Ovary (tissue), 9 donors: ENCODE results near the gene RGN. TPM values are rescaled to one million over a fixed set of nuclear protein-coding genes. Genes with fewer than 3 reads are reported as not detected.
"Not testable (repeated sequence)": the region's sequence is repeated elsewhere in the genome, so short reads cannot be mapped to it uniquely, and the experiment has no call there.

ENCODE experiments used
- DNase-seq, 5 donors: peaks; one replicate each; pipeline ENCODE4 v3.0.0-alpha.2; 2019 to 2020
- H3K27ac ChIP-seq, 2 donors: fragments of 200-600 bp; one replicate each; pipeline versions ENCODE4 v1.5.1 to v1.8.0; 2019 to 2022
- H3K27me3 ChIP-seq: fragments of 200-600 bp; one replicate; pipeline ENCODE4 v1.8.0; 2022
- H3K36me3 ChIP-seq: fragments of 200-600 bp; sonication (generic); one replicate; pipeline ENCODE4 v1.5.1; 2019
- H3K4me1 ChIP-seq: one replicate; pipeline ENCODE4 v1.8.1; 2013; ENCODE audit warnings: mild to moderate bottlenecking, moderate library complexity; ENCODE audit not compliant: insufficient read depth
- H3K4me3 ChIP-seq: fragments of 200-600 bp; sonication (generic); one replicate; pipeline ENCODE4 v1.5.1; 2017
- H3K9me3 ChIP-seq, 2 donors: fragments of 200-600 bp in 1 of 2; sonication (generic) in 1 of 2; one replicate each; pipeline versions ENCODE4 v1.5.1 to v1.8.1; 2013 to 2019; ENCODE audit warnings: mild to moderate bottlenecking in 1 of 2, moderate library complexity in 1 of 2
- CTCF ChIP-seq, 3 donors: fragments of 450-650 bp in 2 of 3; fragments of 200-600 bp in 1 of 3; IDR thresholded peaks; one replicate each; pipeline versions ENCODE4 v1.5.1 to v1.8.0; 2016 to 2022; ENCODE audit warnings: antibody characterized with exemption in 3 of 3, mild to moderate bottlenecking in 1 of 3
- EP300 ChIP-seq: sonication (generic); formaldehyde crosslinking; IDR thresholded peaks from one replicate; pipeline ENCODE4 v1.6.1; 2017; ENCODE audit warnings: antibody characterized with exemption
- POLR2A ChIP-seq: fragments of 450-650 bp; IDR thresholded peaks from one replicate; pipeline ENCODE4 v1.6.1; 2017; ENCODE audit warnings: antibody characterized with exemption, mild to moderate bottlenecking, moderate library complexity
- WGBS, 3 donors: extraction: QIAGEN DNeasy Blood & Tissue Kit in 1 of 3; methylation state at CpG; one replicate each; pipeline versions ENCODE4 v1.1.5 to v1.1.7; 2013 to 2017; 5-methylcytosine and 5-hydroxymethylcytosine counted together
- intact Hi-C, 4 donors: fragments of 100-400 bp; cut with DNase I; formaldehyde crosslinking; loops; one replicate each; pipeline versions ENCODE4 v1.11.0 to v1.15.1; 2022 to 2023
- polyA plus RNA-seq, 2 donors: library from polyadenylated mRNA; stranded (reverse); fragments of 200-250 nt in 1 of 2; fragments of 350-450 nt in 1 of 2; fragmentation: Illumina TruSeq in 1 of 2; extraction: RNeasy Lipid Tissue Mini Kit (QIAGEN cat#74804) in 1 of 2; gene quantifications; one replicate each; pipeline ENCODE4 v1.2.3, GENCODE V29; 2013 to 2014
- total RNA-seq, 7 donors: library from RNA; depleted of rRNA in 2 of 7; stranded (reverse); fragments of >200 nt in 2 of 7; fragmentation: NEBNext Ultra II Directional in 3 of 7; extraction: Animal tissue kit (Norgen Biotek cat#: 25700) in 3 of 7; gene quantifications; one replicate each; pipeline versions ENCODE4 v1.1.0 to v1.2.4, GENCODE V29; 2016 to 2023
- donor health status: DM: no; HTN: no; CAD: no; lungs with moderate emphysema.
- donor health status: DM: no; HTN: no; CAD: no.
- donor health status: Bipolar disorder and iron deficiency.
- donor health status: DM: yes; HTN: yes; CAD: no.
- donor health status: DM: no; HTN: no; CAD: no.
- donor health status: DM: yes; HTN: yes; CAD: no.

Gene RGN
- total and polyA plus RNA-seq, 9 donors: 6.8 to 49.4 (median 16.5) TPM

DNA sequence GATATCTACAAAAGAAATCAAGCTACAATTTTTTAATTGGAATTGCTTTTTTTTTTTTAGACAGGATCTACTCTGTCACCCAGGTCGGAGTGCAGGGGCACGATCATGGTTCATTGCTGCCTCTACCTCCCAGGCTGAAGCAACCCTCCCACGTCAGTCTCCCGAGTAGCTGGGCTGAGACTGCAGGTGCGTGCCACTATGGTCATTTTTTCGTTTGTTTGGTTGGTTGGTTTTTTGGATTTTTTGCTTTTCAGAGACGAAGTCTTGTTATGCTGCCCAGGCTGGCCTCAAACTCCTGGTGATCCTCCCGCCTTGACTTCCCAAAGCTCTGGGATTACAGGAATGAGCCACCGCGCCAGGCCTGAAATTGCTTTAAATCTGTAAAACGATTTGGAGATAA, 15.6 kb downstream of the RGN start:
- Histone ChIP-seq H3K27me3 (no peaks in the 10 kb centered on the region), H3K27ac (no peak overlapping the region), H3K36me3 (no peaks in the 10 kb centered on the region), H3K9me3 (no peaks in the 10 kb centered on the region), H3K4me1 (no peaks in the 10 kb centered on the region), H3K4me3 (no peak overlapping the region)
- 74 to 80% (median 79%) methylated on average over 11 of the region's 11 CpGs for WGBS, 3 donors
- intact Hi-C loops: loop anchor here in 1 of 4 donors (5.0 kb wide), 1 partner anchor 192 kb away; no protein-coding TSS in a partner anchor
- DNase-seq: no peak
- TF ChIP-seq EP300: no peak
- TF ChIP-seq POLR2A: no peak
- TF ChIP-seq CTCF (IDR thresholded peaks at IDR 0.05): no peak

GRCh38 chrX:47097018-47097417, 18.8 kb downstream of the RGN start:
- Histone ChIP-seq H3K4me3 (no peak overlapping the region), H3K9me3 (no peaks in the 10 kb centered on the region), H3K27me3 (no peaks in the 10 kb centered on the region), H3K36me3 (no peaks in the 10 kb centered on the region), H3K27ac (no peak overlapping the region), H3K4me1 (no peaks in the 10 kb centered on the region)
- TF ChIP-seq EP300: no peak
- TF ChIP-seq CTCF (IDR thresholded peaks at IDR 0.05): no peak
- TF ChIP-seq POLR2A: no peak
- intact Hi-C loops: no loop called here
- 71 to 80% (median 73%) methylated on average over 4 of the region's 4 CpGs for WGBS, 3 donors
- no peak for DNase-seq

DNA sequence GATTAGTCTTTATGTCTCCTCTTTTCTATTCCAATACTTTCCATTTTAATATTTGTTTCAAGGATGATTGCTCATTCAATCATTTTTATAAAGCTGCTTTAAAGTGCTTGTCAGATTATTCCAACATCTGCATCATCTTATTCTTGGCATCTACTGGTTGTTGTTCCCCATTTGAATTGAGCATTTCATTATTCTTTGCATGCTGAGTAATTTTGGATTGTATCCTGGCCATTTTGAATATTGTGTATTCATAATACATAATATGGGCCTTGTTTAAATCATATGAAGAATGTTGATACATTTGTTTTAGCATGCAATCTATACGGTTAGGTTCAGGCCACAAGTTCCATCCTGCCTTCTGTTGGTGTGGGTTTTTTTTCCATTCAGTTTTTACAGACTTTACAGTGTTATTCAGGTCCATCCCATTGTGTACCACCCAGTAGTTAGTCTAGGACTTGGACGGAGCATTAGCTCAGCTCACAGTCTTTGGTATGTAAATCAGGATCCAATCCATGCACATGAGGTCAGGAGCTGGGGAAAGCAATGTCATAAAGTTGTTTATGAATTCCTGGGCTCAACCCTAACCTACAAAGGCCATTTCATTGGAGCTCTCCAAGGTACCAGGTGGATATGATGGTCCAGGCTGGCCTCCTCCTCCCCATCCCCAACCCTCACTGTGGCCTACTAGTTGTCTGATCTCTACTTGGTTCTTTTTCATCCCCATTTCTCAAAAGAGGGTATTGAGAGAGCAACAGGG, 20.3 kb downstream of the RGN start:
- Histone ChIP-seq H3K4me1 (no peaks in the 10 kb centered on the region), H3K9me3 (no peaks in the 10 kb centered on the region), H3K4me3 (no peak overlapping the region), H3K27ac (no peak overlapping the region), H3K27me3 (no peaks in the 10 kb centered on the region), H3K36me3 (no peaks in the 10 kb centered on the region)
- intact Hi-C loops: no loop called here
- TF ChIP-seq POLR2A (no peak), EP300 (no peak), CTCF (IDR thresholded peaks at IDR 0.05) (no peak)
- 65 to 72% (median 68%) methylated on average over 2 of the region's 2 CpGs for WGBS, 3 donors
- DNase-seq: no peak

- TF ChIP-seq EP300 (no peak), CTCF (IDR thresholded peaks at IDR 0.05) (no peak), POLR2A (no peak)
- Histone ChIP-seq H3K36me3 (no peaks in the 10 kb centered on the region), H3K4me1 (no peaks in the 10 kb centered on the region), H3K4me3 (no peak overlapping the region), H3K27ac (no peak overlapping the region), H3K9me3 (no peaks in the 10 kb centered on the region), H3K27me3 (no peaks in the 10 kb centered on the region)
- DNase-seq: no peak
- intact Hi-C loops: no loop called here
- WGBS, 3 donors: 72 to 75% (median 73%) methylated on average over 4 of the region's 4 CpGs
Measured at GRCh38 chrX:47101206-47101605, 23.0 kb downstream of the RGN start.

DNA sequence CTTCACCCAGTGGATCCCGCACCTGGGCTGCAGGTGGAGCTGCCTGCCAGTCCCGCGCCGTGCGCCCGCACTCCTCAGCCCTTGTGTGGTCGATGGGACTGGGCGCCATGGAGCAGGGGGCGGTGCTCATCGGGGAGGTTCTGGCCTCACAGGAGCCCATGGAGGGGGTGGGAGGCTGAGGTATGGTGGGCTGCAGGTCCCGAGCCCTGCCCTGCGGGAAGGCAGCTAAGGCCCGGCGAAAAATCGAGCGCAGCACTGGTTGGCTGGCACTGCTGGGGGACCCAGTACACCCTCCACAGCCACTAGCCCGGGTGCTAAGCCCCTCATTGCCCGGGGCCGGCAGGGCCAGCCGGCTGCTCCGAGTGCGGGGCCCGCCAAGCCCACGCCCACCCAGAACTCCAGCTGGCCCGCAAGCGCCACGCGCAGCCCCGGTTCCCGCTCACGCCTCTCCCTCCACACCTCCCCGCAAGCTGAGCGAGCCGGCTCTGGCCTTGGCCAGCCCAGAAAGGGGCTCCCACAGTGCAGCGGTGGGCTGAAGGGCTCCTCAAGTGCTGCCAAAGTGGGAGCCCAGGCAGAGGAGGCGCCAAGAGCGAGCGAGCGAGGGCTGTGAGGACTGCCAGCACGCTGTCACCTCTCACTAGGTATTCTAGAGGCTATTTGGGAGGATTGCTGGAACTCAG, 32.8 kb downstream of the RGN start:
- H3K27ac ChIP-seq, intact Hi-C loops, H3K9me3 ChIP-seq, H3K4me1 ChIP-seq, H3K4me3 ChIP-seq, H3K27me3 ChIP-seq, DNase-seq, H3K36me3 ChIP-seq: not testable (repeated sequence)
- WGBS, 3 donors: 94 to 95% (median 95%) methylated on average over 25 to 40 of the region's 40 CpGs
